Measurements from ENCODE around the gene SCAI.

The SCAI gene

GRCh38 chr9:124947727-124948391 lies 195.5 kb downstream of the SCAI start:
- H3K36me3 ChIP-seq (ENCODE audit: low read length): peaks cover 7% of the 10 kb centered on the region; the same call in 1 of the 2 replicates
- peaks cover 15% of the 10 kb centered on the region for H3F3A ChIP-seq (ENCODE audit: insufficient read depth)
- H3K4me3 ChIP-seq (ENCODE audit: insufficient read depth, low read length, poor library complexity, severe bottlenecking): no peak overlapping the region
- H3K4me2 ChIP-seq (ENCODE audit: low read depth, low read length, poor library complexity, severe bottlenecking): no peak overlapping the region
- H3K9ac ChIP-seq (ENCODE audit: low read length): no peak overlapping the region
- no peak overlapping the region for H2AFZ ChIP-seq (ENCODE audit: low read depth, low read length, severe bottlenecking)
- no peaks in the 10 kb centered on the region for H3K9me3 ChIP-seq (ENCODE audit: insufficient read depth, low read length)
- H3K27ac ChIP-seq (ENCODE audit: low read depth, low read length): no peak overlapping the region
- no peaks in the 10 kb centered on the region for H3K79me2 ChIP-seq (ENCODE audit: insufficient read depth, low read length)
- TF ChIP-seq CTCF (IDR thresholded peaks at IDR 0.05; ENCODE audit: insufficient read depth, low read length, poor library complexity, severe bottlenecking) (no peak), EZH2phosphoT487 (conservative IDR thresholded peaks at IDR 0.05; ENCODE audit: low read length) (no peak)
- no peaks in the 10 kb centered on the region for H3K27me3 ChIP-seq (ENCODE audit: low read length)
- no peaks in the 10 kb centered on the region for H3K9me2 ChIP-seq (replicated peaks; ENCODE audit: insufficient read depth, low read length)
- no peaks in the 10 kb centered on the region for H4K20me1 ChIP-seq (ENCODE audit: low read depth, low read length)

- Histone ChIP-seq H3K4me3 (ENCODE audit: insufficient read depth, low read length, poor library complexity, severe bottlenecking) (no peak overlapping the region), H3K27ac (ENCODE audit: low read depth, low read length) (no peak overlapping the region), H3K27me3 (ENCODE audit: low read length) (no peaks in the 10 kb centered on the region), H3K9ac (ENCODE audit: low read length) (no peak overlapping the region), H2AFZ (ENCODE audit: low read depth, low read length, severe bottlenecking) (no peak overlapping the region), H3F3A (ENCODE audit: insufficient read depth) (peaks cover 22% of the 10 kb centered on the region), H3K9me2 (replicated peaks; ENCODE audit: insufficient read depth, low read length) (no peaks in the 10 kb centered on the region), H3K4me2 (ENCODE audit: low read depth, low read length, poor library complexity, severe bottlenecking) (no peak overlapping the region), H3K79me2 (ENCODE audit: insufficient read depth, low read length) (no peaks in the 10 kb centered on the region), H4K20me1 (ENCODE audit: low read depth, low read length) (no peaks in the 10 kb centered on the region), H3K9me3 (ENCODE audit: insufficient read depth, low read length) (no peaks in the 10 kb centered on the region), H3K36me3 (ENCODE audit: low read length) (no peaks in the 10 kb centered on the region)
- TF ChIP-seq CTCF (IDR thresholded peaks at IDR 0.05; ENCODE audit: insufficient read depth, low read length, poor library complexity, severe bottlenecking) (no peak), EZH2phosphoT487 (conservative IDR thresholded peaks at IDR 0.05; ENCODE audit: low read length) (no peak)
These were observed 197.2 kb downstream of the SCAI start for GRCh38 chr9:124946167-124946566.

GRCh38 chr9:124941679-124942561 lies 201.4 kb downstream of the SCAI start:
- Histone ChIP-seq H3K4me3 (ENCODE audit: insufficient read depth, low read length, poor library complexity, severe bottlenecking) (peak overlapping the region; percentile 69), H3K9me2 (replicated peaks; ENCODE audit: insufficient read depth, low read length) (no peaks in the 10 kb centered on the region), H3K9me3 (ENCODE audit: insufficient read depth, low read length) (no peaks in the 10 kb centered on the region), H3F3A (ENCODE audit: insufficient read depth) (peaks cover 22% of the 10 kb centered on the region), H3K79me2 (ENCODE audit: insufficient read depth, low read length) (peaks cover 9% of the 10 kb centered on the region; the same call in 1 of the 2 replicates), H3K27ac (ENCODE audit: low read depth, low read length) (peak overlapping the region; percentile 81), H3K36me3 (ENCODE audit: low read length) (peaks cover 4% of the 10 kb centered on the region; the same call in 1 of the 2 replicates), H3K27me3 (ENCODE audit: low read length) (no peaks in the 10 kb centered on the region), H3K9ac (ENCODE audit: low read length) (peak overlapping the region; percentile 74), H2AFZ (ENCODE audit: low read depth, low read length, severe bottlenecking) (peak overlapping the region; percentile 41), H3K4me2 (ENCODE audit: low read depth, low read length, poor library complexity, severe bottlenecking) (peak overlapping the region; percentile 59), H4K20me1 (ENCODE audit: low read depth, low read length) (no peaks in the 10 kb centered on the region)
- no peak for TF ChIP-seq EZH2phosphoT487 (conservative IDR thresholded peaks at IDR 0.05; ENCODE audit: low read length)
- no peak for TF ChIP-seq CTCF (IDR thresholded peaks at IDR 0.05; ENCODE audit: insufficient read depth, low read length, poor library complexity, severe bottlenecking)

Measured in SU-DHL-6 (cell line).